T-helper 2 cell treated with Interferon-gamma antibody and Interleukin-4, amounts not matched to agents 5 μg/mL and 100 μg/mL, for 36 hours (primary cell): Measurements from ENCODE around the gene MB.

Experiments
- DNase-seq: peaks from one replicate; pipeline ENCODE4 v3.0.0; 2021; ENCODE audit warnings: low spot score
- H3K27ac Mint-ChIP-seq: one replicate; pipeline ENCODE4 v1.8.0; 2021; ENCODE audit warnings: mild to moderate bottlenecking, mixed read lengths
- H3K27me3 Mint-ChIP-seq: one replicate; pipeline ENCODE4 v1.8.0; 2021; ENCODE audit warnings: low read depth, mixed read lengths
- H3K36me3 Mint-ChIP-seq: one replicate; pipeline ENCODE4 v1.8.0; 2021; ENCODE audit warnings: low read depth, mixed read lengths
- H3K4me1 Mint-ChIP-seq: one replicate; pipeline ENCODE4 v1.8.0; 2021; ENCODE audit warnings: low read depth, mixed read lengths
- H3K4me3 Mint-ChIP-seq: one replicate; pipeline ENCODE4 v1.8.0; 2022; ENCODE audit warnings: mild to moderate bottlenecking, moderate library complexity, mixed read lengths
- H3K9me3 Mint-ChIP-seq: one replicate; pipeline ENCODE4 v1.8.0; 2021; ENCODE audit warnings: mixed read lengths

The MB gene

GRCh38 chr22:35558719-35559118 is 58.4 kb downstream of the MB start:
- no peaks in the 10 kb centered on the region for H3K9me3 Mint-ChIP-seq

GRCh38 chr22:35558031-35558430 is 59.1 kb downstream of the MB start:
- Mint-ChIP-seq H3K27me3 (peaks cover 8% of the 10 kb centered on the region), H3K9me3 (no peaks in the 10 kb centered on the region), H3K4me3 (no peak overlapping the region), H3K4me1 (peaks cover 7% of the 10 kb centered on the region), H3K27ac (no peak overlapping the region), H3K36me3 (no peaks in the 10 kb centered on the region)
- DNase-seq = no peak

More at GRCh38 chr22:35558719-35559118, 58.4 kb downstream of the MB start:
- no peak overlapping the region for H3K27ac Mint-ChIP-seq
- H3K27me3 Mint-ChIP-seq = peaks cover 13% of the 10 kb centered on the region
- H3K36me3 Mint-ChIP-seq = no peaks in the 10 kb centered on the region
- H3K4me1 Mint-ChIP-seq = peaks cover 5% of the 10 kb centered on the region
- DNase-seq = no peak
- no peak overlapping the region for H3K4me3 Mint-ChIP-seq
